ENCODE measurements around the gene PPP1CC.

- no peak for TF ChIP-seq CTCF (IDR thresholded peaks at IDR 0.05)
- no peak for TF ChIP-seq EP300 (IDR thresholded peaks at IDR 0.05)
- no peak for TF ChIP-seq POLR2A (IDR thresholded peaks at IDR 0.05)
Measured at GRCh38 chr12:110739894-110740293, 2.8 kb downstream of the PPP1CC start.
